WTC11 (cell line): ENCODE data around the gene RBMXL2. TPM values are rescaled to one million over a fixed set of nuclear protein-coding genes. Genes with fewer than 3 reads are reported as not detected.

Experiments used
- ATAC-seq: fragments of 200-7000 bp; cut with Tn5 transposase; 2 replicates; pipeline ENCODE4 v1.10.0; 2021; ENCODE audit warnings: mild to moderate bottlenecking, moderate library complexity
- CTCF ChIA-PET: fragments of 300-600 bp; sonication (Branson Sonifier 250); formaldehyde crosslinking; loops from one replicate; lab custom pipeline; 2021; ENCODE audit warnings: antibody characterized with exemption; lab: Charles Lee
- POLR2A ChIA-PET: fragments of 350-600 bp; sonication (Branson Sonifier 250); formaldehyde crosslinking; loops from one replicate; lab custom pipeline; 2021; ENCODE audit warnings: antibody characterized with exemption; lab: Charles Lee
- DNase-seq: peaks from one replicate; pipeline ENCODE4 v3.0.0; 2021; ENCODE audit warnings: low spot score
- H3K27ac Mint-ChIP-seq: 2 replicates; pipeline ENCODE4 v1.8.0; 2021; ENCODE audit warnings: mixed read lengths
- H3K27me3 Mint-ChIP-seq: 2 replicates; pipeline ENCODE4 v1.8.0; 2021; ENCODE audit warnings: low read depth, mild to moderate bottlenecking, moderate library complexity, mixed read lengths
- H3K36me3 Mint-ChIP-seq: 2 replicates; pipeline ENCODE4 v1.8.0; 2021; ENCODE audit warnings: mixed read lengths
- H3K4me1 Mint-ChIP-seq: 2 replicates; pipeline ENCODE4 v1.8.0; 2022; ENCODE audit warnings: mixed read lengths
- H3K4me3 Mint-ChIP-seq: 2 replicates; pipeline ENCODE4 v1.8.0; 2021; ENCODE audit warnings: mild to moderate bottlenecking, moderate library complexity, mixed read lengths
- H3K9me3 Mint-ChIP-seq: 2 replicates; pipeline ENCODE4 v1.8.0; 2021; ENCODE audit warnings: mixed read lengths
- CDX4 ChIP-seq: fragments of 250-450 bp; sonication (Bioruptor Pico); IDR thresholded peaks from 2 replicates; pipeline ENCODE4 v1.9.0; 2021; ENCODE audit warnings: moderate library complexity, mild to moderate bottlenecking, inconsistent platforms, borderline replicate concordance
- CREM ChIP-seq: sonication (generic); formaldehyde crosslinking; IDR thresholded peaks from 2 replicates; pipeline ENCODE4 v1.8.1; 2022; ENCODE audit warnings: mild to moderate bottlenecking, missing genetic modification reagents, moderate library complexity
- CTCF ChIP-seq: fragments of 200-600 bp; IDR thresholded peaks from 2 replicates; pipeline ENCODE4 v1.8.0; 2022; ENCODE audit warnings: antibody characterized with exemption
- GABPB1 ChIP-seq: sonication (generic); formaldehyde crosslinking; IDR thresholded peaks from 2 replicates; pipeline ENCODE4 v1.8.1; 2023; ENCODE audit warnings: mild to moderate bottlenecking, missing genetic modification reagents
- IRF1 ChIP-seq: sonication (generic); formaldehyde crosslinking; IDR thresholded peaks from 2 replicates; pipeline ENCODE4 v1.8.0; 2023; ENCODE audit warnings: missing genetic modification reagents
- JUN ChIP-seq: sonication (generic); formaldehyde crosslinking; IDR thresholded peaks from 2 replicates; pipeline ENCODE4 v1.8.0; 2023; ENCODE audit warnings: mild to moderate bottlenecking, missing genetic modification reagents
- KAT7 ChIP-seq: sonication (generic); formaldehyde crosslinking; IDR thresholded peaks from 2 replicates; pipeline ENCODE4 v1.8.1; 2023; ENCODE audit warnings: missing genetic modification reagents, mild to moderate bottlenecking, borderline replicate concordance
- MAX ChIP-seq: sonication (generic); formaldehyde crosslinking; IDR thresholded peaks from 2 replicates; pipeline ENCODE4 v1.8.0; 2022; ENCODE audit warnings: mild to moderate bottlenecking, missing genetic modification reagents
- MXD4 ChIP-seq: fragments of 250-450 bp; sonication (Bioruptor Pico); IDR thresholded peaks from 2 replicates; pipeline ENCODE4 v1.8.0; 2021; ENCODE audit warnings: mild to moderate bottlenecking, moderate library complexity, borderline replicate concordance
- NFYB ChIP-seq: sonication (generic); formaldehyde crosslinking; conservative IDR thresholded peaks from 2 replicates; pipeline ENCODE4 v1.8.0; 2022; ENCODE audit warnings: low read depth, missing genetic modification reagents
- NR3C1 ChIP-seq: sonication (generic); formaldehyde crosslinking; conservative IDR thresholded peaks from 2 replicates; pipeline ENCODE4 v1.8.1; 2023; ENCODE audit warnings: low read depth, mild to moderate bottlenecking, missing genetic modification reagents
- SMAD3 ChIP-seq: sonication (generic); formaldehyde crosslinking; IDR thresholded peaks from 2 replicates; pipeline ENCODE4 v1.8.0; 2022; ENCODE audit warnings: missing genetic modification reagents, mild to moderate bottlenecking, borderline replicate concordance
- SP1 ChIP-seq: sonication (generic); formaldehyde crosslinking; conservative IDR thresholded peaks from 2 replicates; pipeline ENCODE4 v1.8.1; 2022; ENCODE audit warnings: missing genetic modification reagents
- USF1 ChIP-seq: sonication (generic); formaldehyde crosslinking; IDR thresholded peaks from 2 replicates; pipeline ENCODE4 v1.8.0; 2022; ENCODE audit warnings: mild to moderate bottlenecking, missing genetic modification reagents
- ZMAT4 ChIP-seq: fragments of 250-450 bp; sonication (Bioruptor Pico); IDR thresholded peaks from 2 replicates; pipeline ENCODE4 v1.9.0; 2021; ENCODE audit warnings: mild to moderate bottlenecking
- ZNF121 ChIP-seq: sonication (generic); formaldehyde crosslinking; IDR thresholded peaks from 2 replicates; pipeline ENCODE4 v1.8.0; 2023; ENCODE audit warnings: missing genetic modification reagents
- ZNF232 ChIP-seq: sonication (generic); formaldehyde crosslinking; IDR thresholded peaks from 2 replicates; pipeline ENCODE4 v1.8.0; 2022; ENCODE audit warnings: mild to moderate bottlenecking, missing genetic modification reagents
- ZNF416 ChIP-seq: fragments of 250-450 bp; sonication (Bioruptor Pico); IDR thresholded peaks from 2 replicates; pipeline ENCODE4 v1.9.0; 2021; ENCODE audit warnings: mild to moderate bottlenecking, inconsistent platforms
- total RNA-seq: library from RNA; stranded (reverse); gene quantifications from 3 replicates; pipeline ENCODE4 v1.2.3, GENCODE V29; 2021

The RBMXL2 gene
- total RNA-seq, 1 experiment from 2014 or later, result not detected

GRCh38 chr11:7057641-7058040 is 31.2 kb upstream of the RBMXL2 start:
- Mint-ChIP-seq H3K4me1 (peaks cover 6% of the 10 kb centered on the region), H3K27me3 (no peaks in the 10 kb centered on the region), H3K9me3 (no peaks in the 10 kb centered on the region), H3K4me3 (no peak overlapping the region), H3K27ac (no peak overlapping the region), H3K36me3 (no peaks in the 10 kb centered on the region)
- ChIA-PET CTCF (interaction anchor here (0.9 to 2.1 kb wide), 2 partner anchors 221 to 245 kb away, joined by 3 to 11 read pairs; no protein-coding TSS in a partner anchor), POLR2A (no interaction called here)
- ATAC-seq (no peak), DNase-seq (no peak)
- TF ChIP-seq MXD4 (CRISPR knock-in tag), result no peak
- no peak for TF ChIP-seq NFYB (CRISPR knock-in tag)
- no peak for TF ChIP-seq ZNF416
- no peak for TF ChIP-seq KAT7
- TF ChIP-seq SP1 (CRISPR knock-in tag), result no peak
- TF ChIP-seq SMAD3, result no peak
- TF ChIP-seq ZNF121 (CRISPR knock-in tag), result no peak
- no peak for TF ChIP-seq IRF1 (CRISPR knock-in tag)
- TF ChIP-seq MAX, result no peak

- H3K9me3 Mint-ChIP-seq, result peaks cover 2% of the 10 kb centered on the region
- no peak overlapping the region for H3K27ac Mint-ChIP-seq
- no peaks in the 10 kb centered on the region for H3K27me3 Mint-ChIP-seq
- ChIA-PET POLR2A (no interaction called here), CTCF (no interaction called here)
- H3K4me3 Mint-ChIP-seq, result no peak overlapping the region
- no peak for DNase-seq
- TF ChIP-seq ZMAT4 (CRISPR knock-in tag), result no peak
- no peak for TF ChIP-seq SMAD3
- TF ChIP-seq ZNF232 (CRISPR knock-in tag), result no peak
- no peak for TF ChIP-seq CREM (CRISPR knock-in tag)
- no peak for TF ChIP-seq USF1 (CRISPR knock-in tag)
- no peak for TF ChIP-seq CTCF
- no peak for TF ChIP-seq GABPB1 (CRISPR knock-in tag)
- TF ChIP-seq, all 79 proteins: peak for 0
- Mint-ChIP-seq H3K4me1 (peaks cover 6% of the 10 kb centered on the region), H3K36me3 (no peaks in the 10 kb centered on the region)
- no peak for ATAC-seq
These were observed 27.9 kb upstream of the RBMXL2 start for GRCh38 chr11:7060868-7061267.

GRCh38 chr11:7062534-7062933 is 26.3 kb upstream of the RBMXL2 start:
- no peak for TF ChIP-seq CDX4 (CRISPR knock-in tag)
- no peak for TF ChIP-seq SP1 (CRISPR knock-in tag)
- TF ChIP-seq NR3C1, result no peak
- no peak for TF ChIP-seq JUN
- Mint-ChIP-seq H3K9me3 (peaks cover 6% of the 10 kb centered on the region), H3K4me1 (peaks cover 6% of the 10 kb centered on the region), H3K27ac (no peak overlapping the region), H3K4me3 (no peak overlapping the region), H3K27me3 (no peaks in the 10 kb centered on the region), H3K36me3 (no peaks in the 10 kb centered on the region)
- POLR2A ChIA-PET, result no interaction called here
- CTCF ChIA-PET, result no interaction called here
- no peak for DNase-seq
- ATAC-seq, result no peak
